GM20431 (cell line): ENCODE data around the gene HES7.

ENCODE experiments used
- in situ Hi-C: fragments of 300-500 bp; cut with MseI, MboI; formaldehyde crosslinking; loops from one replicate; pipeline ENCODE4 v1.15.0; 2020; ENCODE audit warnings: low sequenced_read_pairs; ENCODE audit not compliant: unreplicated experiment

Gene HES7

GRCh38 chr17:8076502-8077266 is 47.2 kb downstream of the HES7 start:
- in situ Hi-C loops = no loop called here

DNA sequence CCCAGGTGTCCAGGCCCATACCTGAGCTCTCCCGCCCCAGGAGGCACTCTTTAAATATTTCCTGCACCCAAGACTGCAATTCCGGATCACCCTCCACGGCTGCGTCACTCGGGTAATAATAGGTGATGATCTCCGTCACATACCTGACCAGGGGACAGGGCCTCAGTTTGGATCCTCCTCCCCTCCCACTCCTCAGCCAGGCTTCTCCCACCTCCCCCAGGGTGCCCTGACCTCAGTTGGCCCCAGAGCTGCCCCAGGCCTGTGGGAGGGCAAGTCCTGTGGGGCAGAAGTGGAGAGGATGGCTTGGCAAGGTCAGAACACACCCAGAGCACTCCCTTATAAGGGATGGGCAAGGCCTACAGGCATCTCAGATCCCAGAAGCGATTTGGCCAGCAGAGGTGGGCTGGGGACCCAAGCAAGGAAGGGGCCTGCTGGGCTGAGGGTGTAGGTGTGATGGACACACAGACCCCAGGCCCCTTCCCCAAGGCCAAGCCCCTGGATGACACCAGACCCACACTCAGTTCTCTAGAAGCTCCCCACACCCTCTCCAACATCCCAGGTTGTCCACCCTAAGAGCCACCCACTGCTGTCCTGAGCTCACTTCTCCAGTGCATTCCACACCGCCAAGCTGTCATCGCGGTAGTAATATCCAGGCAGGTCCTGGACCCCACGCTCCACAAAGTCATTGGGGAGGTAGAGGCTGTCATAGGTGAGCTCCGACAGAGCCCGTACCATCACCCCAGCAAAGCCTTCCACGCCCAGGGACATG is 48.1 kb downstream of the HES7 start:
- in situ Hi-C loops = no loop called here

DNA sequence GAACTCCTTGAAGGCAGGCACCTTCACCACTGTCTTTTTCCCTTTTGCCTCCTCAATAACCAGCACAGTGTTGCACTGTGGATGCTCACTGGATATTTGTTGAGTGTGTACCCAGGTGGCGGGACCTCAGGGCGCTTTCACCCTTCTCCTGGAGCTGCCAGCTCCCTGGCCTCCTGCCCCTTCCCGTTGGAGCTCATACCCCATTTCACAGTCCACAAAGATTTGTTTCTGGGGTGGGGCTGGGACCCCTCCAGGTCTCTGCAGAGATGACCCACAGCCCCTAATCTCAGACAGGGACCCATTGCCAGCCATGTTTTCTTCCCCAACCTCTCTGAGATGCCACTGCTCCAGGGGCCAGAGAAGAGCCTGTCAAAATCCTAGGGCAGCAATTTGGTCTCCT is 48.8 kb downstream of the HES7 start:
- in situ Hi-C loops = no loop called here

- in situ Hi-C loops = no loop called here
Measured at GRCh38 chr17:8074554-8074953, 49.4 kb downstream of the HES7 start.

- in situ Hi-C loops = no loop called here
Measured at GRCh38 chr17:8073627-8074484, 50.0 kb downstream of the HES7 start.

GRCh38 chr17:8072729-8073461 is 51.0 kb downstream of the HES7 start:
- in situ Hi-C loops = no loop called here

GRCh38 chr17:8072341-8072728 is 51.6 kb downstream of the HES7 start:
- in situ Hi-C loops = no loop called here

- in situ Hi-C loops = no loop called here
Measured at GRCh38 chr17:8071496-8071895, 52.4 kb downstream of the HES7 start.
